Measurements from ENCODE around the gene MEF2A.

GRCh38 chr15:99537344-99537743 is 28.4 kb upstream of the MEF2A start:
- TF ChIP-seq, protein P1, sequence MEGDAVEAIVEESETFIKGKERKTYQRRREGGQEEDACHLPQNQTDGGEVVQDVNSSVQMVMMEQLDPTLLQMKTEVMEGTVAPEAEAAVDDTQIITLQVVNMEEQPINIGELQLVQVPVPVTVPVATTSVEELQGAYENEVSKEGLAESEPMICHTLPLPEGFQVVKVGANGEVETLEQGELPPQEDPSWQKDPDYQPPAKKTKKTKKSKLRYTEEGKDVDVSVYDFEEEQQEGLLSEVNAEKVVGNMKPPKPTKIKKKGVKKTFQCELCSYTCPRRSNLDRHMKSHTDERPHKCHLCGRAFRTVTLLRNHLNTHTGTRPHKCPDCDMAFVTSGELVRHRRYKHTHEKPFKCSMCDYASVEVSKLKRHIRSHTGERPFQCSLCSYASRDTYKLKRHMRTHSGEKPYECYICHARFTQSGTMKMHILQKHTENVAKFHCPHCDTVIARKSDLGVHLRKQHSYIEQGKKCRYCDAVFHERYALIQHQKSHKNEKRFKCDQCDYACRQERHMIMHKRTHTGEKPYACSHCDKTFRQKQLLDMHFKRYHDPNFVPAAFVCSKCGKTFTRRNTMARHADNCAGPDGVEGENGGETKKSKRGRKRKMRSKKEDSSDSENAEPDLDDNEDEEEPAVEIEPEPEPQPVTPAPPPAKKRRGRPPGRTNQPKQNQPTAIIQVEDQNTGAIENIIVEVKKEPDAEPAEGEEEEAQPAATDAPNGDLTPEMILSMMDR (IDR thresholded peaks at IDR 0.05 in 2 of 3, conservative IDR thresholded peaks at IDR 0.05 in 1 of 3; ENCODE audit: borderline replicate concordance in 1 of 3, insufficient read depth in 1 of 3, low read depth in 2 of 3, low read length in 2 of 3), result no peak
- TF ChIP-seq ATF3 (IDR thresholded peaks at IDR 0.05) (no peak), EZH2 (IDR thresholded peaks at IDR 0.05) (no peak), POLR2A (IDR thresholded peaks at IDR 0.05; ENCODE audit: borderline replicate concordance, extremely low read depth, insufficient read depth, insufficient read length) (no peak), TCF7L2 (IDR thresholded peaks at IDR 0.05; ENCODE audit: borderline replicate concordance, extremely low read depth, insufficient read depth, insufficient read length) (no peak), SP1 (IDR thresholded peaks at IDR 0.05; ENCODE audit: low read depth) (no peak), CEBPB (IDR thresholded peaks at IDR 0.05; ENCODE audit: low read depth) (no peak), YY1 (IDR thresholded peaks at IDR 0.05; ENCODE audit: extremely low read depth, insufficient replicate concordance, low read depth, low read length) (no peak), ZNF274 (IDR thresholded peaks at IDR 0.05; ENCODE audit: low read depth, low read length) (no peak), ZFX (IDR thresholded peaks at IDR 0.05) (no peak), RAD21 (IDR thresholded peaks at IDR 0.05; ENCODE audit: low read depth) (no peak)
- TF ChIP-seq, protein P2, sequence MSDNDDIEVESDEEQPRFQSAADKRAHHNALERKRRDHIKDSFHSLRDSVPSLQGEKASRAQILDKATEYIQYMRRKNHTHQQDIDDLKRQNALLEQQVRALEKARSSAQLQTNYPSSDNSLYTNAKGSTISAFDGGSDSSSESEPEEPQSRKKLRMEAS (IDR thresholded peaks at IDR 0.05), result no peak
